GM13976 (cell line): ENCODE results near the gene MTMR3.

ENCODE experiments used
- DNase-seq: peaks from one replicate; pipeline ENCODE4 v3.0.0; 2012; ENCODE audit warnings: low spot score
- CTCF ChIP-seq: IDR thresholded peaks from 2 replicates; pipeline ENCODE4 v1.5.1; 2012; ENCODE audit warnings: borderline replicate concordance, mild to moderate bottlenecking; ENCODE audit not compliant: insufficient read depth; ENCODE audit errors: extremely low read depth, missing control alignments, control extremely low read depth
- in situ Hi-C: fragments of 300-500 bp; cut with MboI; formaldehyde crosslinking; loops from one replicate; pipeline ENCODE4 v1.12.0; 2022; ENCODE audit warnings: low sequenced_read_pairs, mixed read lengths, inconsistent platforms; ENCODE audit not compliant: unreplicated experiment

The MTMR3 gene

GRCh38 chr22:29992341-29993275 lies 109.6 kb downstream of the MTMR3 start:
- in situ Hi-C loops: no loop called here
- DNase-seq: no peak
- TF ChIP-seq CTCF: no peak

- in situ Hi-C loops: no loop called here
- no peak for DNase-seq
- TF ChIP-seq CTCF: no peak
These were observed 111.2 kb downstream of the MTMR3 start for GRCh38 chr22:29994027-29994715.

GRCh38 chr22:29994943-29995342 lies 112.0 kb downstream of the MTMR3 start:
- DNase-seq: no peak
- TF ChIP-seq CTCF: no peak
- in situ Hi-C loops: no loop called here

- in situ Hi-C loops: no loop called here
These were observed 114.1 kb downstream of the MTMR3 start for GRCh38 chr22:29997107-29997506.

GRCh38 chr22:29997516-29997915 lies 114.5 kb downstream of the MTMR3 start:
- TF ChIP-seq CTCF: no peak
- no peak for DNase-seq
- in situ Hi-C loops: no loop called here

More at GRCh38 chr22:29997107-29997506, 114.1 kb downstream of the MTMR3 start:
- no peak for DNase-seq
- no peak for TF ChIP-seq CTCF

GRCh38 chr22:29998627-29999384 lies 115.8 kb downstream of the MTMR3 start:
- DNase-seq: no peak
- TF ChIP-seq CTCF: no peak
- in situ Hi-C loops: no loop called here
